RWPE2 (cell line): ENCODE measurements around the gene NLRP8.

Source experiments
- ATAC-seq: fragments of 200-7000 bp; cut with Tn5 transposase; 3 replicates; pipeline ENCODE4 v1.9.1; 2021; ENCODE audit warnings: low read depth
- DNase-seq: peaks from one replicate; pipeline ENCODE4 v3.0.0-alpha.2; 2020; ENCODE audit warnings: low spot score
- H3K27ac ChIP-seq: fragments of 450-650 bp; 2 replicates; pipeline ENCODE4 v1.5.1; 2017; ENCODE audit warnings: mild to moderate bottlenecking; ENCODE audit not compliant: poor library complexity, severe bottlenecking
- H3K27me3 ChIP-seq: fragments of 250-450 bp; sonication (Bioruptor Pico); 2 replicates; pipeline ENCODE4 v1.5.1; 2021; ENCODE audit warnings: mild to moderate bottlenecking, moderate library complexity; ENCODE audit not compliant: insufficient read depth, poor library complexity, severe bottlenecking
- H3K36me3 ChIP-seq: fragments of 250-450 bp; sonication (Bioruptor Pico); 2 replicates; pipeline ENCODE4 v1.5.1; 2020; ENCODE audit warnings: low read depth, mild to moderate bottlenecking, moderate library complexity
- H3K4me1 ChIP-seq: fragments of 250-450 bp; sonication (Bioruptor Pico); 2 replicates; pipeline ENCODE4 v1.5.1; 2021; ENCODE audit warnings: mild to moderate bottlenecking, moderate library complexity; ENCODE audit not compliant: insufficient read depth, poor library complexity, severe bottlenecking
- H3K4me3 ChIP-seq: fragments of 250-450 bp; sonication (Bioruptor Pico); 2 replicates; pipeline ENCODE4 v1.5.1; 2021; ENCODE audit warnings: mild to moderate bottlenecking, moderate library complexity; ENCODE audit not compliant: severe bottlenecking
- H3K9me3 ChIP-seq: fragments of 250-450 bp; sonication (Bioruptor Pico); 2 replicates; pipeline ENCODE4 v1.5.1; 2021; ENCODE audit warnings: mild to moderate bottlenecking, moderate library complexity; ENCODE audit not compliant: severe bottlenecking
- CTCF ChIP-seq: fragments of 450-650 bp; IDR thresholded peaks from one replicate; pipeline ENCODE4 v1.5.1; 2017; ENCODE audit warnings: mild to moderate bottlenecking, moderate library complexity; ENCODE audit not compliant: poor library complexity, severe bottlenecking

The NLRP8 gene

GRCh38 chr19:55947532-55947931, at the start of gene NLRP8:
NLRP8 (plus strand) TSS chr19:55947832.
- Histone ChIP-seq H3K9me3 (no peaks in the 10 kb centered on the region), H3K27ac (no peak within 1 kb of the TSS), H3K27me3 (no peaks in the 10 kb centered on the region), H3K36me3 (no peaks in the 10 kb centered on the region), H3K4me1 (no peaks in the 10 kb centered on the region), H3K4me3 (no peak within 1 kb of the TSS)
- ATAC-seq (no peak), DNase-seq (no peak)
- TF ChIP-seq CTCF = no peak

- no peak for TF ChIP-seq CTCF
- ATAC-seq (no peak), DNase-seq (no peak)
- Histone ChIP-seq H3K27ac (no peak overlapping the region), H3K4me1 (no peaks in the 10 kb centered on the region), H3K9me3 (peaks cover 4% of the 10 kb centered on the region), H3K27me3 (no peaks in the 10 kb centered on the region), H3K4me3 (no peak overlapping the region), H3K36me3 (no peaks in the 10 kb centered on the region)
Measured at GRCh38 chr19:55898911-55899310, 48.7 kb upstream of the NLRP8 start.

- no peak for ATAC-seq
- no peak for DNase-seq
- Histone ChIP-seq H3K4me1 (no peaks in the 10 kb centered on the region), H3K4me3 (no peak overlapping the region), H3K27me3 (no peaks in the 10 kb centered on the region), H3K9me3 (no peaks in the 10 kb centered on the region), H3K36me3 (no peaks in the 10 kb centered on the region), H3K27ac (no peak overlapping the region)
- TF ChIP-seq CTCF = no peak
Measured at GRCh38 chr19:55901369-55902079, 46.1 kb upstream of the NLRP8 start.

- H3K4me1 ChIP-seq = no peaks in the 10 kb centered on the region
- H3K4me3 ChIP-seq = no peak overlapping the region
- TF ChIP-seq CTCF = no peak
- ATAC-seq (no peak), DNase-seq (no peak)
- no peak overlapping the region for H3K27ac ChIP-seq
- no peaks in the 10 kb centered on the region for H3K36me3 ChIP-seq
- H3K9me3 ChIP-seq = no peaks in the 10 kb centered on the region
- no peaks in the 10 kb centered on the region for H3K27me3 ChIP-seq
Measured at GRCh38 chr19:55902080-55902751, 45.4 kb upstream of the NLRP8 start.

- DNase-seq (no peak), ATAC-seq (no peak)
- H3K27ac ChIP-seq = no peak overlapping the region
- H3K27me3 ChIP-seq = no peaks in the 10 kb centered on the region
- no peaks in the 10 kb centered on the region for H3K36me3 ChIP-seq
- H3K9me3 ChIP-seq = no peaks in the 10 kb centered on the region
- H3K4me3 ChIP-seq = no peak overlapping the region
- no peaks in the 10 kb centered on the region for H3K4me1 ChIP-seq
- TF ChIP-seq CTCF = no peak
Measured at GRCh38 chr19:55907286-55907685, 40.3 kb upstream of the NLRP8 start.
